GM10248 (cell line): Measurements from ENCODE around the gene GABBR2.

Experiments used
- CTCF ChIA-PET: fragments of 300-600 bp; sonication (Branson Sonifier 250); formaldehyde crosslinking; extraction: SDS; loops from one replicate; lab custom pipeline; 2021; ENCODE audit warnings: antibody characterized with exemption; lab: Yijun Ruan, JAX
- POLR2A ChIA-PET: fragments of 350-650 bp; sonication (Branson Sonifier 250); formaldehyde crosslinking; extraction: SDS; loops from one replicate; lab custom pipeline; 2020; ENCODE audit warnings: antibody characterized with exemption; lab: Yijun Ruan, JAX
- DNase-seq: peaks from one replicate; pipeline ENCODE4 v3.0.0; 2012; ENCODE audit errors: extremely low spot score
- CTCF ChIP-seq: IDR thresholded peaks from 2 replicates; pipeline ENCODE4 v1.5.1; 2012; ENCODE audit warnings: mild to moderate bottlenecking, low read depth; ENCODE audit errors: extremely low read depth, missing control alignments, control extremely low read depth

Gene GABBR2

GRCh38 chr9:98536542-98537173 lies 172.1 kb downstream of the GABBR2 start:
- ChIA-PET CTCF (interaction anchor here (0.7 to 6.7 kb wide), 36 partner anchors 9 to 257 kb away, joined by 3 to 90 read pairs (median 4); no protein-coding TSS in a partner anchor), POLR2A (no interaction called here)
- peak; percentile 59 for DNase-seq
- peak; percentile 58 for TF ChIP-seq CTCF

- ChIA-PET POLR2A (no interaction called here), CTCF (interaction anchor here (1.2 to 6.7 kb wide), 3 partner anchors 11 to 242 kb away, joined by 4 to 90 read pairs (median 7); no protein-coding TSS in a partner anchor)
- DNase-seq = no peak
- no peak for TF ChIP-seq CTCF
Measured at GRCh38 chr9:98533866-98534265, 174.9 kb downstream of the GABBR2 start.

GRCh38 chr9:98533132-98533531 lies 175.6 kb downstream of the GABBR2 start:
- ChIA-PET POLR2A (no interaction called here), CTCF (interaction anchor here (6.7 kb wide), 1 partner anchor 243 kb away, joined by 90 read pairs; no protein-coding TSS in a partner anchor)
- no peak for TF ChIP-seq CTCF
- DNase-seq = no peak

- DNase-seq = no peak
- ChIA-PET CTCF (interaction anchor here (0.6 kb wide), 1 partner anchor 9 kb away, joined by 3 read pairs; no protein-coding TSS in a partner anchor), POLR2A (no interaction called here)
- no peak for TF ChIP-seq CTCF
Measured at GRCh38 chr9:98532574-98532973, 176.2 kb downstream of the GABBR2 start.

GRCh38 chr9:98532147-98532546 lies 176.6 kb downstream of the GABBR2 start:
- no peak for TF ChIP-seq CTCF
- no peak for DNase-seq
- ChIA-PET CTCF (interaction anchor here (0.6 kb wide), 1 partner anchor 8 kb away, joined by 3 read pairs; no protein-coding TSS in a partner anchor), POLR2A (no interaction called here)

GRCh38 chr9:98530806-98531386 lies 177.8 kb downstream of the GABBR2 start:
- TF ChIP-seq CTCF = no peak
- CTCF ChIA-PET = interaction anchor here (0.7 kb wide), 1 partner anchor 244 kb away, joined by 3 read pairs; no protein-coding TSS in a partner anchor
- DNase-seq = no peak
- POLR2A ChIA-PET = no interaction called here
